PC-3 (cell line): ENCODE measurements around the gene PKNOX2.

Source experiments
- EZH2 ChIP-seq: fragments of 300-600 bp; sonication (generic); IDR thresholded peaks from one replicate; pipeline ENCODE4 v1.6.1; 2017; ENCODE audit warnings: antibody characterized with exemption, mild to moderate bottlenecking, low read length; ENCODE audit not compliant: unreplicated experiment
- EZH2phosphoT487 ChIP-seq: fragments of 300-600 bp; sonication (generic); IDR thresholded peaks from 2 replicates; pipeline ENCODE4 v1.6.1; 2018; ENCODE audit warnings: mild to moderate bottlenecking, antibody characterized with exemption, low read length, borderline replicate concordance
- TF ChIP-seq, protein P1 (sequence below): fragments of 300-600 bp; sonication (generic); conservative IDR thresholded peaks from 2 replicates; pipeline ENCODE4 v1.5.1; 2017; ENCODE audit warnings: antibody characterized with exemption, low read depth, mild to moderate bottlenecking, low read length

DNA sequence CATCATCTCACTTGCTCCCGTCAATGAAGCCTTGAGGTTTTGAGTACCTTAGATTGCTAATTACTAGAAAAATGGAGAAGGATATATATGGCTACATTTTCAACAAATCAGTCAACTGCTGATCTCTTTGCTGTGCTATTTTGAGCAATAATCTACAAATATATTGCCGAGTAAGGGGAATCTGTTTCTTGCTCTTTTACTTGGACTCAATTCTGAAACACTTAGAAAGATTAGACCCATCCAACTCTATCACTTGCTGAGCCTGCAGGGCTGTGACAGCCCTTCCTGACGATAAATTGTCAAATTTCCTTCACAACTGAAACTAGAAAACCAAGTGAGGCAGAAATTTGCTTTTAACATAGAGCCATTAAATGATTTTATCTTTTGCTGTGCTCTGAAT, 314.6 kb downstream of the PKNOX2 start:
- TF ChIP-seq, protein P1, sequence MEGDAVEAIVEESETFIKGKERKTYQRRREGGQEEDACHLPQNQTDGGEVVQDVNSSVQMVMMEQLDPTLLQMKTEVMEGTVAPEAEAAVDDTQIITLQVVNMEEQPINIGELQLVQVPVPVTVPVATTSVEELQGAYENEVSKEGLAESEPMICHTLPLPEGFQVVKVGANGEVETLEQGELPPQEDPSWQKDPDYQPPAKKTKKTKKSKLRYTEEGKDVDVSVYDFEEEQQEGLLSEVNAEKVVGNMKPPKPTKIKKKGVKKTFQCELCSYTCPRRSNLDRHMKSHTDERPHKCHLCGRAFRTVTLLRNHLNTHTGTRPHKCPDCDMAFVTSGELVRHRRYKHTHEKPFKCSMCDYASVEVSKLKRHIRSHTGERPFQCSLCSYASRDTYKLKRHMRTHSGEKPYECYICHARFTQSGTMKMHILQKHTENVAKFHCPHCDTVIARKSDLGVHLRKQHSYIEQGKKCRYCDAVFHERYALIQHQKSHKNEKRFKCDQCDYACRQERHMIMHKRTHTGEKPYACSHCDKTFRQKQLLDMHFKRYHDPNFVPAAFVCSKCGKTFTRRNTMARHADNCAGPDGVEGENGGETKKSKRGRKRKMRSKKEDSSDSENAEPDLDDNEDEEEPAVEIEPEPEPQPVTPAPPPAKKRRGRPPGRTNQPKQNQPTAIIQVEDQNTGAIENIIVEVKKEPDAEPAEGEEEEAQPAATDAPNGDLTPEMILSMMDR = no peak
- no peak for TF ChIP-seq EZH2
- TF ChIP-seq EZH2phosphoT487 = no peak
